22Rv1 (cell line): ENCODE results near the gene QKI.

Experiments used
- ZFX ChIP-seq: fragments of 450-650 bp; IDR thresholded peaks from 2 replicates; pipeline ENCODE4 v1.6.1; 2017; ENCODE audit warnings: antibody characterized with exemption, borderline replicate concordance
- TF ChIP-seq, protein P1 (sequence below): fragments of 450-650 bp; IDR thresholded peaks from 2 replicates; pipeline ENCODE4 v1.5.1; 2017; ENCODE audit warnings: mild to moderate bottlenecking

DNA sequence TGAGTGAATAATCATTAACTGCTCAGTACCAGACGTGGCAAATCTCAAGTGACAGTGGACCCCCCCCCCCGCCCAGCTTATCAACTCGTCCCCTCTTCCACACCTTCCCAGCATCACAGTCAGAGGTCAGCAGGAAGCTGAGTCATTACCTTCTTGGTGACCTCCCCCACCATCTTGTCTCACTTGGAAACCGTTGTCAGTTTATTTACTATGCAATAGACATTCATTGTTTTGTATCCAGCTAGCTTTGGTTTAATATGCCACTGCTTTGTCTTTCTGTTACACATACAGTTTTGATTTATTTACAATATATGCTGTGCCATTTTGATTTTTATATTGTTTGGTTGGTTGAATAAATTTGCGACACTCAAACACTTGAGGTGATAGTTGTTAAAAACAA, 158.1 kb downstream of the QKI start:
- TF ChIP-seq, protein P1, sequence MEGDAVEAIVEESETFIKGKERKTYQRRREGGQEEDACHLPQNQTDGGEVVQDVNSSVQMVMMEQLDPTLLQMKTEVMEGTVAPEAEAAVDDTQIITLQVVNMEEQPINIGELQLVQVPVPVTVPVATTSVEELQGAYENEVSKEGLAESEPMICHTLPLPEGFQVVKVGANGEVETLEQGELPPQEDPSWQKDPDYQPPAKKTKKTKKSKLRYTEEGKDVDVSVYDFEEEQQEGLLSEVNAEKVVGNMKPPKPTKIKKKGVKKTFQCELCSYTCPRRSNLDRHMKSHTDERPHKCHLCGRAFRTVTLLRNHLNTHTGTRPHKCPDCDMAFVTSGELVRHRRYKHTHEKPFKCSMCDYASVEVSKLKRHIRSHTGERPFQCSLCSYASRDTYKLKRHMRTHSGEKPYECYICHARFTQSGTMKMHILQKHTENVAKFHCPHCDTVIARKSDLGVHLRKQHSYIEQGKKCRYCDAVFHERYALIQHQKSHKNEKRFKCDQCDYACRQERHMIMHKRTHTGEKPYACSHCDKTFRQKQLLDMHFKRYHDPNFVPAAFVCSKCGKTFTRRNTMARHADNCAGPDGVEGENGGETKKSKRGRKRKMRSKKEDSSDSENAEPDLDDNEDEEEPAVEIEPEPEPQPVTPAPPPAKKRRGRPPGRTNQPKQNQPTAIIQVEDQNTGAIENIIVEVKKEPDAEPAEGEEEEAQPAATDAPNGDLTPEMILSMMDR, result no peak
- no peak for TF ChIP-seq ZFX
